ENCODE results near the gene OTC.

The OTC gene

GRCh38 chrX:38357747-38358673 is 5.6 kb downstream of the OTC start:
- DNase-seq: no peak

GRCh38 chrX:38363046-38363445 is 10.6 kb downstream of the OTC start:
- DNase-seq: no peak

GRCh38 chrX:38365954-38366353 is 13.6 kb downstream of the OTC start:
- DNase-seq: no peak

- no peak for DNase-seq
These were observed 16.4 kb downstream of the OTC start for GRCh38 chrX:38368774-38369173.

- DNase-seq: no peak
These were observed 19.2 kb downstream of the OTC start for GRCh38 chrX:38371641-38372040.

GRCh38 chrX:38374431-38374830 is 22.0 kb downstream of the OTC start:
- DNase-seq: no peak

GRCh38 chrX:38375891-38376290 is 23.5 kb downstream of the OTC start:
- DNase-seq: no peak

GRCh38 chrX:38376747-38377146 is 24.3 kb downstream of the OTC start:
- DNase-seq: no peak

GRCh38 chrX:38379088-38379487 is 26.7 kb downstream of the OTC start:
- DNase-seq: no peak

GRCh38 chrX:38382663-38383062 is 30.3 kb downstream of the OTC start:
- DNase-seq: no peak

GRCh38 chrX:38400389-38400910 is 48.0 kb downstream of the OTC start:
- DNase-seq: no peak

- DNase-seq: no peak
These were observed 49.7 kb downstream of the OTC start for GRCh38 chrX:38402118-38402517.

- DNase-seq: no peak
These were observed 51.4 kb downstream of the OTC start for GRCh38 chrX:38403834-38404233.

GRCh38 chrX:38407126-38407525 is 54.7 kb downstream of the OTC start:
- DNase-seq: no peak

GRCh38 chrX:38409289-38409688 is 56.9 kb downstream of the OTC start:
- no peak for DNase-seq

GRCh38 chrX:38426785-38427184 is 74.4 kb downstream of the OTC start:
- no peak for DNase-seq

- DNase-seq: no peak
These were observed 79.1 kb downstream of the OTC start for GRCh38 chrX:38431525-38431924.

GRCh38 chrX:38435130-38435529 is 82.7 kb downstream of the OTC start:
- DNase-seq: no peak

GRCh38 chrX:38437093-38437492 is 84.7 kb downstream of the OTC start:
- DNase-seq: no peak

GRCh38 chrX:38438321-38438720 is 85.9 kb downstream of the OTC start:
- no peak for DNase-seq

GRCh38 chrX:38452603-38453002 is 100.2 kb downstream of the OTC start:
- no peak for DNase-seq

GRCh38 chrX:38458071-38458470 is 105.7 kb downstream of the OTC start:
- no peak for DNase-seq

- no peak for DNase-seq
These were observed 109.9 kb downstream of the OTC start for GRCh38 chrX:38462257-38462656.

GRCh38 chrX:38465686-38466085 is 113.3 kb downstream of the OTC start:
- no peak for DNase-seq
